GM18870 (cell line): ENCODE measurements around the gene HOXA10.

Source experiments
- ATAC-seq: cut with Tn5 transposase; IDR thresholded peaks from one replicate; pipeline ENCODE4 v1.9.1; 2021; ENCODE audit warnings: moderate library complexity; ENCODE audit not compliant: unreplicated experiment

Gene HOXA10

GRCh38 chr7:27146491-27147198 lies 27.5 kb downstream of the HOXA10 start:
- ATAC-seq = no peak

- ATAC-seq = no peak
Measured at GRCh38 chr7:27145914-27146412, 28.2 kb downstream of the HOXA10 start.

GRCh38 chr7:27145165-27145913 lies 28.8 kb downstream of the HOXA10 start:
- ATAC-seq = no peak

GRCh38 chr7:27144781-27145164 lies 29.3 kb downstream of the HOXA10 start:
- ATAC-seq = no peak

GRCh38 chr7:27143950-27144780 lies 30.0 kb downstream of the HOXA10 start:
- no peak for ATAC-seq

- ATAC-seq = no peak
Measured at GRCh38 chr7:27143023-27143949, 30.8 kb downstream of the HOXA10 start, which contains the start of gene HOXA5. TSS of gene HOXA5 (minus strand) at chr7:27143681. CDS start at chr7:27143607, 74 bp downstream.

GRCh38 chr7:27142580-27143022 lies 31.5 kb downstream of the HOXA10 start:
- ATAC-seq = no peak

GRCh38 chr7:27141923-27142579 lies 32.1 kb downstream of the HOXA10 start:
- ATAC-seq = no peak

- ATAC-seq = no peak
Measured at GRCh38 chr7:27141137-27141922, 32.8 kb downstream of the HOXA10 start.

GRCh38 chr7:27140126-27140857 lies 33.8 kb downstream of the HOXA10 start:
- ATAC-seq = no peak

- ATAC-seq = no peak
Measured at GRCh38 chr7:27139334-27140125, 34.6 kb downstream of the HOXA10 start.

- ATAC-seq = no peak
Measured at GRCh38 chr7:27138985-27139333, 35.2 kb downstream of the HOXA10 start.

- no peak for ATAC-seq
Measured at GRCh38 chr7:27138472-27138871, 35.6 kb downstream of the HOXA10 start.

GRCh38 chr7:27137640-27138315 lies 36.3 kb downstream of the HOXA10 start:
- ATAC-seq = no peak

GRCh38 chr7:27134392-27134791 lies 39.7 kb downstream of the HOXA10 start:
- ATAC-seq = no peak

GRCh38 chr7:27133409-27134231 lies 40.5 kb downstream of the HOXA10 start:
- ATAC-seq = no peak
